SH-SY5Y (cell line): ENCODE data around the gene CTIF.

Source experiments
- GATA2 ChIP-seq: IDR thresholded peaks from 2 replicates; pipeline ENCODE4 v1.6.1; 2011; ENCODE audit warnings: mild to moderate bottlenecking, low read depth, low read length
- GATA3 ChIP-seq: IDR thresholded peaks from 2 replicates; pipeline ENCODE4 v1.6.1; 2011; ENCODE audit warnings: low read depth, mild to moderate bottlenecking, low read length, moderate library complexity

DNA sequence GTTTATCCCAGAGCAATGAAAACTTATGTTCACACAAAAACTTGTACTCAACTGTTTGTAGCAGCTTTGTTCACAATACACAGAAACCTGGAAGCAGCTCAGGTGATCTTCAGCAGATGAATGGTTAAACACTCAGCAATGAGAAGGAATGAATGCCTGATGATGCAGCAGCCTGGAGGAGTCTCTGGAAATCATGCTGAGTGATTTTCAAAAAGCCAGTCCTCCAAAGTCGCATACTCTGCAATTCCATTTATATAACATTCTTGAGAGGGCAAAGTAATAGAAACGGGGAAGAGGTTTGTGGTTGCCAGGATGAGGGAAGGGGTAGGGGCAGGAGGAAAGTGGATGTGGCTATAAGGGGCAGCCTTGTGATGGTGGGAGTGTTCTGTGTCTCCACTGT, 108.1 kb downstream of the CTIF start:
- TF ChIP-seq GATA2 (no peak), GATA3 (no peak)
